Type B pancreatic cell (in vitro differentiated cells): ENCODE results near the gene FREM1. TPM values are rescaled to one million over a fixed set of nuclear protein-coding genes. Genes with fewer than 3 reads are reported as not detected.
A peak's percentile ranks its signal among the peaks of the same experiment; 100 is the strongest.

Experiments used
- DNase-seq: peaks from one replicate; pipeline ENCODE4 v3.0.0; 2021; ENCODE audit warnings: mixed read lengths; ENCODE audit not compliant: unreplicated experiment; ENCODE audit errors: extremely low spot score
- H3K27ac Mint-ChIP-seq: 2 replicates; pipeline ENCODE4 v1.8.0; 2021; ENCODE audit warnings: mild to moderate bottlenecking, mixed read lengths
- H3K27me3 Mint-ChIP-seq: 2 replicates; pipeline ENCODE4 v1.8.0; 2021; ENCODE audit warnings: mixed read lengths
- H3K36me3 Mint-ChIP-seq: 2 replicates; pipeline ENCODE4 v1.8.0; 2021; ENCODE audit warnings: mixed read lengths
- H3K4me1 Mint-ChIP-seq: one replicate; pipeline ENCODE4 v1.8.0; 2021; ENCODE audit warnings: mixed read lengths; ENCODE audit not compliant: unreplicated experiment
- H3K4me3 Mint-ChIP-seq: 2 replicates; pipeline ENCODE4 v1.8.0; 2021; ENCODE audit warnings: mild to moderate bottlenecking, mixed read lengths
- H3K9me3 Mint-ChIP-seq: 2 replicates; pipeline ENCODE4 v1.8.0; 2021; ENCODE audit warnings: mixed read lengths
- CTCF ChIP-seq: fragments of 200-600 bp; sonication (generic); conservative IDR thresholded peaks from 2 replicates; pipeline ENCODE4 v1.5.0; 2021; ENCODE audit warnings: antibody characterized with exemption, mild to moderate bottlenecking
- total RNA-seq: library from RNA; stranded (reverse); gene quantifications from 2 replicates; pipeline ENCODE4 v1.2.1, GENCODE V29; 2021; ENCODE audit warnings: low replicate concordance

The FREM1 gene
- total RNA-seq, 1 donor from 2014 or later = 50.8 TPM

DNA sequence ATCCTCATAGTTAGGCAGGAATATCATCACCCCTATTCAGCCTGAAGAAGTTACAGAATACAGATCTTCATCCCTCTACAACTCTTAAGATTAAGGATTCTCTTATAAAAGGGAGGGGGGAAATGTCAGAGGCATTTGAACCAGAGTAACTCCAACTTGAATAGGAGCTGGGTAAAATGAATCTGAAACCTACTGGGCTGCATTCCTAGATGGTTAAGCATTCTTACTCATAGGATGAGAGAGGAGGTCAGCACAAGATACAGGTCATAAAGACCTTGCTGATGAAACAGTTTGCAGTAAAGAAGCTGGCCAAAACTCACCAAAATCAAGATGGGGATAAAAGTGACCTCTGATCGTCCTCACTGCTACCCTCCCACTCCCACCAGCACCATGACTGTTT is 14.4 kb downstream of the FREM1 start:
- Mint-ChIP-seq H3K4me1 (peaks cover 4% of the 10 kb centered on the region), H3K27ac (no peak overlapping the region)

GRCh38 chr9:14893280-14893679 is 16.9 kb downstream of the FREM1 start:
- Mint-ChIP-seq H3K4me1 (peaks cover 15% of the 10 kb centered on the region), H3K9me3 (peaks cover 14% of the 10 kb centered on the region), H3K27me3 (no peaks in the 10 kb centered on the region), H3K4me3 (no peak overlapping the region), H3K36me3 (peaks cover 19% of the 10 kb centered on the region), H3K27ac (no peak overlapping the region)
- TF ChIP-seq CTCF = no peak
- no peak for DNase-seq

More for the DNA sequence above, 14.4 kb downstream of the FREM1 start:
- no peak for DNase-seq
- H3K4me3 Mint-ChIP-seq = no peak overlapping the region
- no peak for TF ChIP-seq CTCF
- H3K9me3 Mint-ChIP-seq = peaks cover 14% of the 10 kb centered on the region
- peaks cover 6% of the 10 kb centered on the region for H3K27me3 Mint-ChIP-seq
- peaks cover 29% of the 10 kb centered on the region for H3K36me3 Mint-ChIP-seq

DNA sequence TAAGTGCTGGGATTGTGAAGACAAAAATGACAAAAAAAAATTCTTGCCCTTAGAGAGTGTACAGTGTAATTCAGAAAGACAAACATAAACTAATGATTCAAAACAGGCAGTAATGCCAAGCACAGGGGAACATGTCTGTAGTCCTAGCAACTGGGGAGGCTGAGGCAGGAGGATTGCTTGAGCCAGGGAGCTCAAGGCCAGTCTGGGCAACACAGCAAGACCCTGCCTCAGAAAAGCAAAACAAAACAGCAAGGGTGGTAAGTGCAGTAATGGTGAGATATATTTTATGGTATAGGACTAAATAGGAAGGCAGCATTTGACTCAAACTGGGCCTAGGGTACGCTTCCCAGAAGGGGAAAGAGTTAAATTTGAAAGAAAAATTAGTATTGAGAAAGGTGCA is 18.9 kb downstream of the FREM1 start:
- peaks cover 17% of the 10 kb centered on the region for H3K4me1 Mint-ChIP-seq
- no peak overlapping the region for H3K27ac Mint-ChIP-seq
- no peaks in the 10 kb centered on the region for H3K27me3 Mint-ChIP-seq
- H3K9me3 Mint-ChIP-seq = peaks cover 14% of the 10 kb centered on the region
- H3K36me3 Mint-ChIP-seq = peaks cover 15% of the 10 kb centered on the region
- no peak for DNase-seq
- no peak overlapping the region for H3K4me3 Mint-ChIP-seq
- no peak for TF ChIP-seq CTCF

DNA sequence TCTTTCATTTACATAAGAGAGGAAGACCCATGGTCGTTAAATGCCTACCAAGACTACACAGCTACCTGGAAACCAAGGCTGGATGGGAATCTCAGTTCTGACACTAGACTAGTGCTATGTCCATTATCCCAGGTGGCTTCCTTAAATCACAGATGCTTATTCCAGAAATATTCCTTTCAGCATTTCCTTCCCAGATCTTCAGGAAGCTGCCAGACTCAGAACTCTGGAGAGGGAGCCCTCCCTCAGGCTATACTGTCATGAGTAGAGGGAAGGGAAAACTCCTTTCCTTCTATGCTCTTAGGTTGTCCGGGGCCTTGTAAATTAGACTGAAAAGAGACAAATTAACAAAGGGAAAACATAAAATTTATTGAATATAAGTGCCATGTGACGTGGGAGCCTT is 20.8 kb downstream of the FREM1 start:
- no peaks in the 10 kb centered on the region for H3K27me3 Mint-ChIP-seq
- peaks cover 7% of the 10 kb centered on the region for H3K9me3 Mint-ChIP-seq
- H3K36me3 Mint-ChIP-seq = peaks cover 13% of the 10 kb centered on the region
- H3K4me3 Mint-ChIP-seq = no peak overlapping the region
- no peak for TF ChIP-seq CTCF
- DNase-seq = no peak
- peaks cover 17% of the 10 kb centered on the region for H3K4me1 Mint-ChIP-seq
- H3K27ac Mint-ChIP-seq = no peak overlapping the region

- H3K4me1 Mint-ChIP-seq = peaks cover 17% of the 10 kb centered on the region
- TF ChIP-seq CTCF = no peak
- no peak overlapping the region for H3K4me3 Mint-ChIP-seq
- peaks cover 7% of the 10 kb centered on the region for H3K9me3 Mint-ChIP-seq
- no peak overlapping the region for H3K27ac Mint-ChIP-seq
- H3K27me3 Mint-ChIP-seq = no peaks in the 10 kb centered on the region
- H3K36me3 Mint-ChIP-seq = peaks cover 13% of the 10 kb centered on the region
- DNase-seq = no peak
Measured at GRCh38 chr9:14888875-14889274, 21.4 kb downstream of the FREM1 start.

- peaks cover 17% of the 10 kb centered on the region for H3K4me1 Mint-ChIP-seq
- no peak for DNase-seq
- H3K27me3 Mint-ChIP-seq = no peaks in the 10 kb centered on the region
- H3K9me3 Mint-ChIP-seq = peaks cover 7% of the 10 kb centered on the region
- peak overlapping the region; percentile 18 for H3K4me3 Mint-ChIP-seq
- peaks cover 13% of the 10 kb centered on the region for H3K36me3 Mint-ChIP-seq
- no peak overlapping the region for H3K27ac Mint-ChIP-seq
- no peak for TF ChIP-seq CTCF
Measured at GRCh38 chr9:14888272-14888671, 22.0 kb downstream of the FREM1 start.
